SU-DHL-6 (cell line): ENCODE measurements around the gene CALML3.

Source experiments
- H2AFZ ChIP-seq: fragments of 200-600 bp; sonication (generic); 2 replicates; pipeline ENCODE4 v1.6.1; 2014; ENCODE audit warnings: low read depth, mild to moderate bottlenecking, moderate library complexity, mixed read lengths, antibody characterized with exemption, low read length; ENCODE audit not compliant: severe bottlenecking
- H3F3A ChIP-seq: fragments of 200-600 bp; shearing (Covaris generic); 2 replicates; pipeline ENCODE4 v1.6.0; 2016; ENCODE audit warnings: antibody characterized with exemption, mild to moderate bottlenecking; ENCODE audit not compliant: insufficient read depth
- H3K27ac ChIP-seq: fragments of 200-600 bp; sonication (generic); 2 replicates; pipeline ENCODE4 v1.5.1; 2016; ENCODE audit warnings: low read depth, mild to moderate bottlenecking, low read length, moderate library complexity, mixed read lengths
- H3K27me3 ChIP-seq: fragments of 200-600 bp; sonication (generic), shearing (Covaris generic); 2 replicates; pipeline ENCODE4 v1.6.0; 2014; ENCODE audit warnings: mild to moderate bottlenecking, low read length
- H3K36me3 ChIP-seq: fragments of 200-600 bp; sonication (generic); 2 replicates; pipeline ENCODE4 v1.6.1; 2014; ENCODE audit warnings: mild to moderate bottlenecking, low read length, mixed read lengths
- H3K4me2 ChIP-seq: fragments of 300-600, 200-600 bp; shearing (Covaris generic), sonication (generic); 2 replicates; pipeline ENCODE4 v1.6.0; 2014; ENCODE audit warnings: low read length, low read depth, mild to moderate bottlenecking; ENCODE audit not compliant: poor library complexity, severe bottlenecking
- H3K4me3 ChIP-seq: fragments of 200-600 bp; sonication (generic); 2 replicates; pipeline ENCODE4 v1.5.1; 2014; ENCODE audit warnings: antibody characterized with exemption, low read length, mild to moderate bottlenecking, mixed read lengths; ENCODE audit not compliant: insufficient read depth, poor library complexity, severe bottlenecking
- H3K79me2 ChIP-seq: fragments of 200-600 bp; sonication (generic); 2 replicates; pipeline ENCODE4 v1.6.1; 2014; ENCODE audit warnings: mild to moderate bottlenecking, low read length, moderate library complexity; ENCODE audit not compliant: insufficient read depth
- H3K9ac ChIP-seq: fragments of 200-600 bp; sonication (generic); 2 replicates; pipeline ENCODE4 v1.7.0; 2014; ENCODE audit warnings: mild to moderate bottlenecking, low read length
- H3K9me2 ChIP-seq: fragments of 200-600 bp; sonication (generic); replicated peaks from 2 replicates; pipeline ENCODE4 v1.6.1; 2014; ENCODE audit warnings: low read length; ENCODE audit not compliant: insufficient read depth
- H3K9me3 ChIP-seq: fragments of 200-600 bp; sonication (generic); 2 replicates; pipeline ENCODE4 v1.6.1; 2014; ENCODE audit warnings: low read length, mixed read lengths; ENCODE audit not compliant: insufficient read depth
- H4K20me1 ChIP-seq: fragments of 200-600 bp; sonication (generic); 2 replicates; pipeline ENCODE4 v1.6.1; 2014; ENCODE audit warnings: low read depth, mild to moderate bottlenecking, antibody characterized with exemption, low read length, moderate library complexity, mixed read lengths
- EZH2phosphoT487 ChIP-seq: fragments of 200-600 bp; sonication (generic), shearing (Covaris generic); conservative IDR thresholded peaks from 2 replicates; pipeline ENCODE4 v1.6.1; 2018; ENCODE audit warnings: mild to moderate bottlenecking, antibody characterized with exemption, low read length, moderate library complexity, mixed read lengths
- TF ChIP-seq, protein P1 (sequence below): fragments of 200-600 bp; sonication (generic); IDR thresholded peaks from one replicate; pipeline ENCODE4 v1.5.1; 2017; ENCODE audit warnings: antibody characterized with exemption, mild to moderate bottlenecking, low read length, moderate library complexity; ENCODE audit not compliant: insufficient read depth, poor library complexity, severe bottlenecking

Gene CALML3

DNA sequence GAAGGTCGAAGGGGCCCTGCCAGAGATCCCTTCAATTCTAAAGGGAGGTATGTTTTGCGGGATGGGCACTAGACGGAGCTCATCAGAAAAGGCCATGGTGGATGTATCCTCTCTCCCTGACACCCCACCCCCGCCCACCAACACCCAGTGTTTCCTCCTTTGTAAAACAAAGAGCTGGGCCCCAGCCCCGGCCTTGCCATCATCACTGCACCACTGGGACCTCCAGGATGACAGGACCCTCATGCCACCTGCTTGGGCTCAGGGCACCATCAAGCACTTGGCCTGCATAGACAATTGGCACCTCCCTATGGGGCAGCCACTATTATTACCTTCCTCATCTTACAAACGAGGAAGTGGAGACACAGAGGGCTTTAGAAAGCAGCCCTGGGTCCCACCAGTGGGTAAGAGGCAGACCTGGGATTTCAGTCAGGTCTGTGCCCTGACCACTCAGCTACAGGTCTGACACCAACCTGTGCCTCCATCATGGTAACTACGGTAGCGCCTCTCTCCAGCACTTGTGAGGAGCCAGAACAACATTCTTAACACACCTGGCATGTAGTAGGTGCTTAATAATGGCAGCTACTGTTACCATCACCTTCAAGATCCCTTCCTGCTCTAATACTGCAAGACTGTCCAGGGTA, 2.0 kb downstream of the CALML3 start:
- no peaks in the 10 kb centered on the region for H3K79me2 ChIP-seq
- no peaks in the 10 kb centered on the region for H3K9me3 ChIP-seq
- H4K20me1 ChIP-seq: no peaks in the 10 kb centered on the region
- no peak overlapping the region for H2AFZ ChIP-seq
- H3K4me2 ChIP-seq: no peak overlapping the region
- H3F3A ChIP-seq: no peaks in the 10 kb centered on the region
- no peaks in the 10 kb centered on the region for H3K27me3 ChIP-seq
- TF ChIP-seq, protein P1, sequence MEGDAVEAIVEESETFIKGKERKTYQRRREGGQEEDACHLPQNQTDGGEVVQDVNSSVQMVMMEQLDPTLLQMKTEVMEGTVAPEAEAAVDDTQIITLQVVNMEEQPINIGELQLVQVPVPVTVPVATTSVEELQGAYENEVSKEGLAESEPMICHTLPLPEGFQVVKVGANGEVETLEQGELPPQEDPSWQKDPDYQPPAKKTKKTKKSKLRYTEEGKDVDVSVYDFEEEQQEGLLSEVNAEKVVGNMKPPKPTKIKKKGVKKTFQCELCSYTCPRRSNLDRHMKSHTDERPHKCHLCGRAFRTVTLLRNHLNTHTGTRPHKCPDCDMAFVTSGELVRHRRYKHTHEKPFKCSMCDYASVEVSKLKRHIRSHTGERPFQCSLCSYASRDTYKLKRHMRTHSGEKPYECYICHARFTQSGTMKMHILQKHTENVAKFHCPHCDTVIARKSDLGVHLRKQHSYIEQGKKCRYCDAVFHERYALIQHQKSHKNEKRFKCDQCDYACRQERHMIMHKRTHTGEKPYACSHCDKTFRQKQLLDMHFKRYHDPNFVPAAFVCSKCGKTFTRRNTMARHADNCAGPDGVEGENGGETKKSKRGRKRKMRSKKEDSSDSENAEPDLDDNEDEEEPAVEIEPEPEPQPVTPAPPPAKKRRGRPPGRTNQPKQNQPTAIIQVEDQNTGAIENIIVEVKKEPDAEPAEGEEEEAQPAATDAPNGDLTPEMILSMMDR: no peak
- TF ChIP-seq EZH2phosphoT487: no peak
- H3K9ac ChIP-seq: no peak overlapping the region
- no peaks in the 10 kb centered on the region for H3K36me3 ChIP-seq
- H3K9me2 ChIP-seq: no peaks in the 10 kb centered on the region
- H3K27ac ChIP-seq: no peak overlapping the region
- H3K4me3 ChIP-seq: no peak overlapping the region

DNA sequence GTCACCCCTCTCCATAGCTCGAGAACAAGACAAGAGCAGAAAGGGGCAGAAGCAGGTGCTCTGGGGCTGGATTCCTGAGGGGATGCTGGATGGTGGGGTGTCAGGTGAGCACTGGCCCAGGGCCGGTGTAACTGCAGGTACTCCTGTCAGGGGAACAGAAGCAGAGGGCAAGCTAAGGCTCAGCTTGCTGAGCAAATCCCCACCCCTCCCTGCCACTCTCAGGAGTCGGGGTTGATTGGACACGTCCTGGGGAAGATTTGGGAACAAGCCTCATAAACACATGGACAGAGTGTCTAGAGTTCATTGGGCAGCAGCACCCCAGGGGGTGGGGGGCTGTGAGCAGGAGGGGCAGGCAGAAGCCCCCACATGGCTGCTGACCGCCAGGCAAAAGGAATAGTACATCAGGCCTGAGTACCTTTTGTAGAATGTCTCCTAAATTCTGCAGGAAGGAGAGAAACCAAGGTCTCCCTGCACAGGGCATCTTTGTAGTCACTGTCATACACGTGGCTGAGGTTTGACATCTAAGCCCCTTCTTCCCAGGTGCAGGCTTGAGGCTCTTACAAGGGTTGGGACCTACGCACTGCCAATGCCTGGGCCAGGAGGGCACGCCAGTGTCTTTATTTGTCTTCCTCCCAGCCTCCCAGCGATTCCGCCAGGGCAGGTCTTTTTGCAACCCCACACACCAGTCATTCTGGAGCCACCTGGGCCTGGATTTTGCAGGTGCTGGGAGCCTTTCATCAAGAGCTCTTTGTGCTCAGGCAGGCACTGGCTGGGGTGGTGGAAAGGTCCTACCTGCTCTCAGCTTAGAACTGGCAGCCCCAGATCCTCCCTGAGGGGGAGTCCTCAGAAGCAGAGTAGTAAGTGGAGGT, 2.8 kb downstream of the CALML3 start:
- H3K36me3 ChIP-seq: no peaks in the 10 kb centered on the region
- H3K9me3 ChIP-seq: no peaks in the 10 kb centered on the region
- no peak overlapping the region for H2AFZ ChIP-seq
- no peaks in the 10 kb centered on the region for H4K20me1 ChIP-seq
- no peak overlapping the region for H3K9ac ChIP-seq
- no peak for TF ChIP-seq EZH2phosphoT487
- TF ChIP-seq, protein P1: no peak
- no peak overlapping the region for H3K4me3 ChIP-seq
- H3K4me2 ChIP-seq: no peak overlapping the region
- no peak overlapping the region for H3K27ac ChIP-seq
- H3F3A ChIP-seq: no peaks in the 10 kb centered on the region
- no peaks in the 10 kb centered on the region for H3K9me2 ChIP-seq
- no peaks in the 10 kb centered on the region for H3K27me3 ChIP-seq
- no peaks in the 10 kb centered on the region for H3K79me2 ChIP-seq

DNA sequence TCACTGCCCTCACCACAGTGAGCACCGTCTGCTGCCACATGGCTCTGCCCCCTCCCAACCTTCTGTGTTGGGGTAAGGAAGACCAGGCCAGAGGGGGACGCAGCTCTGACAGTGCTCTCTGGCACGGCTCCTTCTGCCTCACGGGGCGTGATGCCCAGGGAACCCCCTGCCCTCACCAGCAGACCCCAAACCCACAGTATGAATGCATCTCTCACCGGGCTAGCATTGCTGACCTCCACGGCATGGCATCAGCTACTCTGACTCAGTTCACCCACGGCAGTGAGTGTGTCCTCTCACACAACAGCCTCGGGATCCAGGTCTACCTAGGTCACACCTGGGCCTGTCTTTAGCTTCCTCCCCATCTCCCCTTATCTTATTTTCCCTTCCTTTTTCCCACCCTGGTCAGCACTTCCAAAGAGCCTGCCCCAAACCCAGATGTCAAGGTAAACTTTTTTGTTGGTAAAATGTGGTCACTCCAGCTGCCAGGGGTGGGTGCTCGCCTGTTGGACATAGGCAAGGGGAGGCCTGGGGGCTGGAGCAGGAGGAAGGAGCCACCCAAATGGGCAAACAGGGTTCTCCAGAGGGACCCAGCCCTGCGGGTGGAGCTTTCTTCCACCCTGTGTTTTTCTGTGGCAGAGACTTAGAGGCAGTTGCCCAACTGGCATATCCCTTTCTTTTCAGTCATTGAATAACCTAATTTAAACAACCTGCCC, 4.4 kb downstream of the CALML3 start:
- no peak overlapping the region for H2AFZ ChIP-seq
- H3F3A ChIP-seq: no peaks in the 10 kb centered on the region
- H3K4me2 ChIP-seq: no peak overlapping the region
- no peak overlapping the region for H3K9ac ChIP-seq
- H3K27ac ChIP-seq: no peak overlapping the region
- TF ChIP-seq, protein P1: no peak
- no peak for TF ChIP-seq EZH2phosphoT487
- no peaks in the 10 kb centered on the region for H3K27me3 ChIP-seq
- no peaks in the 10 kb centered on the region for H3K9me3 ChIP-seq
- no peaks in the 10 kb centered on the region for H3K9me2 ChIP-seq
- H3K79me2 ChIP-seq: no peaks in the 10 kb centered on the region
- no peak overlapping the region for H3K4me3 ChIP-seq
- no peaks in the 10 kb centered on the region for H4K20me1 ChIP-seq
- H3K36me3 ChIP-seq: no peaks in the 10 kb centered on the region
